ENCODE data around the gene H2BK1.

DNA sequence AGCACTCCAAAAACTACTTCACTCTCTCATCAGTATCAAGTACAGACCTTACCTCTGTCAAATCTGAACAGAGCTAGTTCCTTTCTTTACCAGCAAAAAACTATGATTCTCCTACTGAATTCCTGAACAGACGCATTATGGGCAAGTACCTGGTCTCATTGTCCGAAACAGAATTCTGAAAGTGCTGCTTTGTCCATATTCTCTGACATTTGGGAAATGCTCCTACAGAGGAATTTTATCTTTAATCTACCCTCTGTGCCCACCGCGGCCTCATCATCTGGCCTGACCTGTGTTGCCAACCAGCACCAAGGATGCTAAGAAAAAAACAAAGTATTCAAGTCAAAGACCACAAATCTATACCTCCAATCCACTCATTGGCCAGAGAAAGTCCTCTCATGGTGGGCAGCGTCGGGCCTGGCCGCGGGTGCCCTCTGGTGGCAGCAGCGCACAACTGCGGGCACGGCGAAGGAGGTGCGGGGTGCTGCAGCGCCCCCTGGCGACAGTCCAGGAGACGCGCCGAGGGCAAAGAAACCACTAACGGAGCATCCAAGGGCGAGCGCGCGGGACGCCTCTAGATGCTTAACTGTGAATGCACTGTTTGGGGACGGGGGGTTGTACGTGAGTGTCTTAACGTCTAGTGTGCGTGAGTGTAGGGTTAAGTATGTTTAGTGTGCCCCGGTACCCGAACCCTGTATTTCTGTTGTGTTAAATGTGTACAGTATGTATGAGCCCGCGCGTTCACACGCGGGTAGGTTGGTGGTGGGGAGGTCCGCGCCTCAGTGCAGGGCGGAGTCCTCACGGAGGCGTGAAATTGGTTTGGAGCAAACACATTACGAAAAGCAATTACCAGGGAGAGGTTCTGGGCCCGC, 37.8 kb downstream of the H2BK1 start:
- TF ChIP-seq, protein P1, sequence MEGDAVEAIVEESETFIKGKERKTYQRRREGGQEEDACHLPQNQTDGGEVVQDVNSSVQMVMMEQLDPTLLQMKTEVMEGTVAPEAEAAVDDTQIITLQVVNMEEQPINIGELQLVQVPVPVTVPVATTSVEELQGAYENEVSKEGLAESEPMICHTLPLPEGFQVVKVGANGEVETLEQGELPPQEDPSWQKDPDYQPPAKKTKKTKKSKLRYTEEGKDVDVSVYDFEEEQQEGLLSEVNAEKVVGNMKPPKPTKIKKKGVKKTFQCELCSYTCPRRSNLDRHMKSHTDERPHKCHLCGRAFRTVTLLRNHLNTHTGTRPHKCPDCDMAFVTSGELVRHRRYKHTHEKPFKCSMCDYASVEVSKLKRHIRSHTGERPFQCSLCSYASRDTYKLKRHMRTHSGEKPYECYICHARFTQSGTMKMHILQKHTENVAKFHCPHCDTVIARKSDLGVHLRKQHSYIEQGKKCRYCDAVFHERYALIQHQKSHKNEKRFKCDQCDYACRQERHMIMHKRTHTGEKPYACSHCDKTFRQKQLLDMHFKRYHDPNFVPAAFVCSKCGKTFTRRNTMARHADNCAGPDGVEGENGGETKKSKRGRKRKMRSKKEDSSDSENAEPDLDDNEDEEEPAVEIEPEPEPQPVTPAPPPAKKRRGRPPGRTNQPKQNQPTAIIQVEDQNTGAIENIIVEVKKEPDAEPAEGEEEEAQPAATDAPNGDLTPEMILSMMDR (IDR thresholded peaks at IDR 0.05; ENCODE audit: low read depth, low read length, poor library complexity, severe bottlenecking), result peak; percentile 100
- no peak for TF ChIP-seq EZH2phosphoT487 (IDR thresholded peaks at IDR 0.05; ENCODE audit: borderline replicate concordance, low read length)

Measured in DOHH2 (cell line).